ENCODE results near the gene RNF130. TPM values are rescaled to one million over a fixed set of nuclear protein-coding genes. Genes with fewer than 3 reads are reported as not detected.
"Not testable (repeated sequence)": the region's sequence is repeated elsewhere in the genome, so short reads cannot be mapped to it uniquely, and the experiment has no call there.

Gene RNF130
- total RNA-seq, 2 experiments from 2014 or later, result 4.9 to 5.4 TPM

DNA sequence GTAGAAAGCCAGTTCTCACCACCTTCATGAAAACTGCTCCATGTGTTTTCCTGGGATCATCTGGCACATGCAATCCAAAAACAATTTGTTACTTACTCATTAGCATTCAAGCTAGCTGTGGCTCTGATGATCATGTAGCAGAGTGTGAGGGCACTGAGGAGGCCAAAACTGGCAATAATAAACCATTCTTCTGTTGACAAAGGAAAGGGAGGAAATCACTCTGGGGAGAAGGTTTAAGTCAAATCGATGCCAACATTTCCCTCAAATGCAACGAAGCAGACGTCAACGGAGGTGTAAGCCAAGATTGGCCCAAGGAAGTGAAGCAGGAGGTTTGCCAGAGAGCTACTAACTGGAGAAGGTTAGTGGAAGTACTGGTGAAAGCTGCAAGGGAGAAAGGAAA lies 108.2 kb downstream of the RNF130 start:
- Mint-ChIP-seq H3K36me3 (no peaks in the 10 kb centered on the region), H3K9me3 (ENCODE audit: low read depth) (no peaks in the 10 kb centered on the region), H3K4me3 (no peak overlapping the region), H3K27ac (no peak overlapping the region), H3K27me3 (no peaks in the 10 kb centered on the region), H3K4me1 (no peaks in the 10 kb centered on the region)
- ATAC-seq (no peak), DNase-seq (no peak)
- CTCF ChIA-PET, result no interaction called here

GRCh38 chr5:179960204-179960831 lies 111.2 kb downstream of the RNF130 start:
- CTCF ChIA-PET, result no interaction called here
- ATAC-seq (no peak), DNase-seq (no peak)
- Mint-ChIP-seq H3K9me3 (ENCODE audit: low read depth) (no peaks in the 10 kb centered on the region), H3K27me3 (no peaks in the 10 kb centered on the region), H3K36me3 (no peaks in the 10 kb centered on the region), H3K4me1 (no peaks in the 10 kb centered on the region), H3K4me3 (no peak overlapping the region), H3K27ac (no peak overlapping the region)

DNA sequence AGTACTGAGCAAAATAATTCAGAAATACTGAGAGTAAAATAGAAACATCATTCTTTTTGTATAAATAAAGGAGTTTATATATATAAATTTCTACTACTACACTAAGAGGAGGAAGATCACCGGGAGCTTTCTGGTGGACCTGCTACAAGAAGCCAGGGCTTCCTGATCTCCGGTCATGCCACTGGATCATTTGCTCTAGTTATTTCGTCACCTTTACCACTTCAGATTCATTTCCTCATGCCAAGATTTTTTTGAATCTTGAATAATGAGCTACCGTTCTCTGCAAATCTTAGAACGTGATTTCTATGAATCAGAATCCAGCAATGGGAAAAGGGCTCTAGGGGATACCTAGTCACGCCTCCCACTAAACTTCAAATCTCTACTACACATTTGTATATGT lies 111.9 kb downstream of the RNF130 start:
- Mint-ChIP-seq H3K9me3 (ENCODE audit: low read depth) (no peaks in the 10 kb centered on the region), H3K27ac (no peak overlapping the region), H3K4me1 (no peaks in the 10 kb centered on the region), H3K27me3 (no peaks in the 10 kb centered on the region), H3K36me3 (no peaks in the 10 kb centered on the region), H3K4me3 (no peak overlapping the region)
- DNase-seq (no peak), ATAC-seq (no peak)
- CTCF ChIA-PET, result no interaction called here

DNA sequence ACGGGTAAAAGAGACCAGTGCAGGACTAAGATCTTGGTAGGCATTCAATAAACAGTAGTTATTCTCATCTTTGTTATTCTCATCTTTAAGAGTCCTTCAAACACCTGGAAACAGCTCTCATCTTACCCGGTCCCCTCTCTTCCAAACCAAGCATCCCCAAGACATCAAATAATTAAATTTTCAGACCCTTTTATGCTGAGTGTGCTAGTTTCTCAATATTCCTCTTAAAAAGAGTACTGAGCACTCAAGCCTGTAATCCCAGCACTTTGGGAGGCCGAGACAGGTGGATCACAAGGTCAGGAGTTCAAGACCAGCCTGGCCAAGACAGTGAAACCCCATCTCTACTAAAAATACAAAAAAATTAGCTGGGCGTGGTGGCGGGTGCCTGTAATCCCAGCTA lies 112.4 kb downstream of the RNF130 start:
- H3K27me3 Mint-ChIP-seq; CTCF ChIA-PET; H3K27ac Mint-ChIP-seq; H3K36me3 Mint-ChIP-seq; DNase-seq; H3K9me3 Mint-ChIP-seq (ENCODE audit: low read depth); ATAC-seq; H3K4me1 Mint-ChIP-seq; H3K4me3 Mint-ChIP-seq: not testable (repeated sequence)

DNA sequence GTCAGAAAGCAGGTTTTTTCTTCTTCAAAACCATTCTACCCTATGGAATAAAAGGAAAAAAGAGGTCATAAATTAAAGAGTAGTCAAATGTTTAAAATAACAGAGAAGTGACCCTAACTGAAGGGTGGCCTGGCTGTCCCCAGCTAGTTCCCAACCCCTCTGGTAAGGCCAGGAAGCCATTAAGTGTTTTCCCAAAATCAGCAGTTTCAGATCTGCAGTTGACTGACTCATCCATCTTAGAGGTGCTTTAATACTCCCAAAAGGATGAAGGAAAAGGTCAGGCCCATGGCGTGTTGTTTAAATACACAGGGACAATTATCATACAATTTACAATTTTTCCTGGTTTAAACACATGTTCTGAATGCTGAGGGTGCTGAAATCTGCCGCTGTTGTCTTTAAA lies 115.9 kb downstream of the RNF130 start:
- Mint-ChIP-seq H3K27me3 (no peaks in the 10 kb centered on the region), H3K27ac (no peak overlapping the region), H3K4me1 (no peaks in the 10 kb centered on the region), H3K4me3 (no peak overlapping the region), H3K9me3 (ENCODE audit: low read depth) (no peaks in the 10 kb centered on the region), H3K36me3 (no peaks in the 10 kb centered on the region)
- DNase-seq, result no peak
- no peak for ATAC-seq
- CTCF ChIA-PET, result no interaction called here

DNA sequence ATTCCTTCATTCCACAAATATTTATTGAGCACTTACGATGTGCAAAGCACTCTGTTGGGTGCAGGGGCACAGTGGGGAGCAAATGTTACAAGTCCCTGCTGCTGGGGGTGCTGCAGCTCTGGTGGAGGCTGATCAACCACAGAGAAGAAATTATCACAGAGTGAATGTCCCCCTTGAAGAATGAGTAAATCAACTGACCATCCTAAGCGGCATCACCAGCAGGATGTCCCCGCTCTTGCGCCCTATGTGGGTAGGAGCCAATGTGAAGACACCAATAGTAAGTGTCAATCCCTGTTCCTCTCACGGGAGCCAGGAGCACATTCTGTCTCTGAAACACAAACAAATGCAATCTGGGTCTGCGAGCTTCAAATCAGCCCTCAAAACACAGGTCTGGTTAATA lies 116.5 kb downstream of the RNF130 start:
- H3K27ac Mint-ChIP-seq, result no peak overlapping the region
- no peak for DNase-seq
- no peak overlapping the region for H3K4me3 Mint-ChIP-seq
- H3K4me1 Mint-ChIP-seq, result no peaks in the 10 kb centered on the region
- ATAC-seq, result no peak
- no peaks in the 10 kb centered on the region for H3K27me3 Mint-ChIP-seq
- H3K9me3 Mint-ChIP-seq (ENCODE audit: low read depth), result no peaks in the 10 kb centered on the region
- CTCF ChIA-PET, result no interaction called here
- no peaks in the 10 kb centered on the region for H3K36me3 Mint-ChIP-seq

GRCh38 chr5:179954434-179954833 lies 117.1 kb downstream of the RNF130 start:
- no peak for DNase-seq
- H3K36me3 Mint-ChIP-seq, result no peaks in the 10 kb centered on the region
- H3K4me3 Mint-ChIP-seq, result no peak overlapping the region
- no peaks in the 10 kb centered on the region for H3K27me3 Mint-ChIP-seq
- no peak overlapping the region for H3K27ac Mint-ChIP-seq
- no peaks in the 10 kb centered on the region for H3K4me1 Mint-ChIP-seq
- no peaks in the 10 kb centered on the region for H3K9me3 Mint-ChIP-seq (ENCODE audit: low read depth)
- CTCF ChIA-PET, result no interaction called here
- no peak for ATAC-seq

DNA sequence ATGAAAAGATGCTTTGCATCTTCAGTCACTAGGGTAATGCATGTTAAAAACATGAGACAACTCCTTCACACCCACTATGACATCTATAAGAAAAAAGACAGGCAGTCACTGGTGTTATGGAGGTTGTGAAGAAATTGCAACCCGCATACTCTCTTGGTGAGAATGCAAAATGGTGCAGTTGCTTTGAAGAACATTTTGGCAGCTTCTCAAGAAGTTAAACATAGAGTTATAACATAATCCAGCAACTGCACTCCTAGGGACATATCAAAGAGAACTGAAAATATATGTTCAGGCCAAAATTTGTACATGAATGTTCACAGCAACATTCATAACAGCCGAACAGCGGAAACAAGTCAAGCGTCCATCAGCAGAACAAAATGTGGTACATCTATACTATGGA lies 117.6 kb downstream of the RNF130 start:
- H3K27ac Mint-ChIP-seq, result no peak overlapping the region
- H3K9me3 Mint-ChIP-seq (ENCODE audit: low read depth), result no peaks in the 10 kb centered on the region
- H3K36me3 Mint-ChIP-seq, result no peaks in the 10 kb centered on the region
- DNase-seq (no peak), ATAC-seq (no peak)
- H3K4me1 Mint-ChIP-seq, result no peaks in the 10 kb centered on the region
- H3K27me3 Mint-ChIP-seq, result no peaks in the 10 kb centered on the region
- CTCF ChIA-PET, result no interaction called here
- H3K4me3 Mint-ChIP-seq, result no peak overlapping the region

DNA sequence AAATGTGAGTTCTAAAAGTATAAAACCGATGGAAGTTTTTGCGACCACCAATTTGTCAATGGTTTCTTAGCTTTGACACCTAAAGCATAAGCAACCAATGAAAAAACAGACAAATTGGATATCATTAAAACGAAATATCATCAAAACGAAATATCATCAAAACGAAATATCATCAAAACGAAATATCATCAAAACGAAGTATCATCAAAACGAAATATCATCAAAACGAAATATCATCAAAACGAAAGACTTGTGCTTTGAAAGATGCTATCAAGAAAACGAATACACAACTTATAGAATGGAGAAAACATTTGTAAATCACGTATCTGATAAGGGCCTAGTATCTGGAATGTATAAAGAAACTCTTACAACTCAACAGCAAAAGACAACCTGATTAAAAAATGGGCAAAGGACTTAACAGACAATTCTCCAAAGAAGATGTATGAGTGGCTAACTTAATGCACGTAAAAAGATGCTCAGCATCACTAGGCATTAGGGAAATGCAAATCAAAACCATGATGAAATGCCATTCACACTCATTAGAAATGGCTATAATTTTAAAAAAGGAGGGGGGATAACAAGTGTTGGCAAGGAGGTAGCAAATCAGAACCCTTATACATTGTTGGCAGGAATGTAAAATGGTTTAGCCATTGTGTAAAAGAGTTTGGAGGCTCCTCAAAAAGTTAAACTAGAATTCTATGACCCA lies 134.4 kb downstream of the RNF130 start:
- no peak overlapping the region for H3K27ac Mint-ChIP-seq
- DNase-seq (no peak), ATAC-seq (no peak)
- H3K4me3 Mint-ChIP-seq, result no peak overlapping the region
- no peaks in the 10 kb centered on the region for H3K4me1 Mint-ChIP-seq
- no peaks in the 10 kb centered on the region for H3K36me3 Mint-ChIP-seq
- H3K9me3 Mint-ChIP-seq (ENCODE audit: low read depth), result no peaks in the 10 kb centered on the region
- H3K27me3 Mint-ChIP-seq, result peaks cover 10% of the 10 kb centered on the region
- CTCF ChIA-PET, result no interaction called here

- no peak overlapping the region for H3K27ac Mint-ChIP-seq
Observed at GRCh38 chr5:179930788-179931473, 140.6 kb downstream of the RNF130 start.

DNA sequence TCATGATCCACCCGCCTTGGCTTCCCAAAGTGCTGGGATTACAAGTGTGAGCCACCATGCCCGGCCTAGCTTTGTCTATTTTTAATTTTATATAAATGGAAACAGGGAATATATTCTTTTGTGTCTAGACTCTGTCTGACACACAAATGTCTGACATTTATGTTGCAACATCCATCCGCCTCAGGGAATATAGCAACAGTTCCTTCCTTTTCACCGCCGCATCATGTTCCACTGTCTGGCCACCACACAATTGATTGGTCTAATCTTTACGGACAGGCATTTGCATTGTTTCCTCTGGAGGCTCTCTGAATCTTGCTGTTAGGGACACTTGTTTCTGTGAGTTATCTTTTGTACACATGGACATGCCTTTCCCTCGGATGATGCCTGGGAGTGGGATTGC lies 143.7 kb downstream of the RNF130 start:
- H3K27me3 Mint-ChIP-seq, result no peaks in the 10 kb centered on the region
- CTCF ChIA-PET, result no interaction called here
- H3K27ac Mint-ChIP-seq, result no peak overlapping the region
- no peak for DNase-seq
- H3K4me1 Mint-ChIP-seq, result no peaks in the 10 kb centered on the region
- no peak overlapping the region for H3K4me3 Mint-ChIP-seq
- no peak for ATAC-seq
- no peaks in the 10 kb centered on the region for H3K36me3 Mint-ChIP-seq
- H3K9me3 Mint-ChIP-seq (ENCODE audit: low read depth), result no peaks in the 10 kb centered on the region

More at GRCh38 chr5:179930788-179931473, 140.6 kb downstream of the RNF130 start:
- CTCF ChIA-PET, result no interaction called here
- Mint-ChIP-seq H3K9me3 (ENCODE audit: low read depth) (no peaks in the 10 kb centered on the region), H3K4me3 (no peak overlapping the region), H3K36me3 (no peaks in the 10 kb centered on the region), H3K27me3 (no peaks in the 10 kb centered on the region), H3K4me1 (no peaks in the 10 kb centered on the region)
- DNase-seq (peak; percentile 23), ATAC-seq (no peak)

DNA sequence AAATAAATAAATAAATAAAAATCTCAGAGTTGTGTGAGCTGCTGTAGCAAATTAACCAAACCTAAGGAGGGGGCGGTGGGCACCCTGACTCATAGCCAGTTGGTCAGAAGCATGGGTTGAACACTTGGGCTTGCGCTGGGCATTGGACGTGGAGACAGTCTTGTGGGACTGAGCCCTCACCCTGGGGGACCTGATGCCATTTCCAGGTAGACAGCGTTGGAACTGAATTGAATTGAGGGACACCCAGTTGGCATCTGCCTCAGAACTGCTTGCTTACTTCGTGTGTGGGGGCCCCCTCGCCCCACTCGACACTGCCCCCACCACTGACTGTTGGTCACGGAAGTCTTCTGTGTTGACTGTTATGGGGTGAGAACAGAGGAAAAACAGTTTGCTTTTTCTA lies 144.9 kb downstream of the RNF130 start:
- H3K4me1 Mint-ChIP-seq, result no peaks in the 10 kb centered on the region
- H3K36me3 Mint-ChIP-seq, result no peaks in the 10 kb centered on the region
- H3K9me3 Mint-ChIP-seq (ENCODE audit: low read depth), result no peaks in the 10 kb centered on the region
- no peaks in the 10 kb centered on the region for H3K27me3 Mint-ChIP-seq
- no peak overlapping the region for H3K4me3 Mint-ChIP-seq
- CTCF ChIA-PET, result no interaction called here
- DNase-seq (peak; percentile 26), ATAC-seq (no peak)
- no peak overlapping the region for H3K27ac Mint-ChIP-seq

GRCh38 chr5:179923436-179923835 lies 148.1 kb downstream of the RNF130 start:
- Mint-ChIP-seq H3K9me3 (ENCODE audit: low read depth) (no peaks in the 10 kb centered on the region), H3K36me3 (no peaks in the 10 kb centered on the region), H3K4me3 (no peak overlapping the region), H3K4me1 (no peaks in the 10 kb centered on the region), H3K27ac (no peak overlapping the region), H3K27me3 (peaks cover 3% of the 10 kb centered on the region)
- ATAC-seq, result no peak
- DNase-seq, result peak; percentile 27
- CTCF ChIA-PET, result no interaction called here

DNA sequence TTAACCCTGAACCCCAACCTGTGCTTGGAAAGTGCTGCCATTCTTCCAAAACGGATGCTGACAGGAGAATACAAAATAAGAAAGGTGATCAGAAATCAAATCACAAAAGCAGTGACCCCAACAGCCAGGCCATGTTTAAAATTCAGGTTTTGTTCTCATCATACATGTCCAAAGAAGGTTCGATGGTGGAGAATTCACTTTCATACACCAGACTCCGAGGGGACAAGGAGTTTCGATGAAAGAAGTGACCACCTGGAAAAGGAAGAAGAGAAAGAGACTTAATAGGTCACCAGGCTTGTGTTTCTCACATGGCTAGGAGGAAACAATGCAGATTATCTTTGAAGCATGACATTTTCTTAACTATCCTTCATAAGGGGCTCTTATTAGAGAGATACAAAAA lies 151.4 kb downstream of the RNF130 start:
- ATAC-seq, result no peak
- CTCF ChIA-PET, result interaction anchor here (1.0 kb wide), 1 partner anchor 409 kb away, joined by 3 read pairs; no protein-coding TSS in a partner anchor
- Mint-ChIP-seq H3K4me3 (no peak overlapping the region), H3K4me1 (peaks cover 5% of the 10 kb centered on the region), H3K27me3 (peaks cover 6% of the 10 kb centered on the region), H3K27ac (no peak overlapping the region), H3K36me3 (no peaks in the 10 kb centered on the region), H3K9me3 (ENCODE audit: low read depth) (no peaks in the 10 kb centered on the region)
- no peak for DNase-seq
